ENCODE measurements around the gene TBX15.

GRCh38 chr1:118890851-118891384, 97.2 kb downstream of the TBX15 start:
- TF ChIP-seq CTCF (IDR thresholded peaks at IDR 0.05) = no peak
- TF ChIP-seq POLR2AphosphoS5 (IDR thresholded peaks at IDR 0.05) = no peak

Data from gastroesophageal sphincter (tissue), 3 donors.